ENCODE results near the gene TMEM91. TPM values are rescaled to one million over a fixed set of nuclear protein-coding genes. Genes with fewer than 3 reads are reported as not detected.

TMEM91 gene
- total RNA-seq, 1 donor = 6.2 TPM

DNA sequence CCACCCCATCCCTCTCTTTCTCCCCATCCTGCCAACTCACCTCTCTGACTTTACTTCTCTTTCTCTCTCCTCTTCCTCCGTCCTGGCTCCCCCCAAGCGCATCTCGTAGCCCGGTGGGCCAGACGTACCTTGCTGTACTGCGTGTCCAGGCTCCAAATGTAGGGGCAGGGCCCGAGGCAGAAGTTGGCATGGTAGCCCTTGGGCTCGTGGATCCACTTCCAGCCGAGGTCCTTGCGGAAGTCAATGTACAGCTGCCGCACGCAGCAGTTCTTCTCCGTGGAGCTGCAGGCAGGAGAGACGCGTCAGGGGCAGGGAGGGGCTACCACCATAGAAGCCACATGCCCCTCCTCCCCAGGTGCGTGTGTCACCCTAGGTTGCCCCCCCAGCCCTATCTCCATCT is 44.3 kb upstream of the TMEM91 start:
- H3K36me3 ChIP-seq (ENCODE audit: insufficient read depth, low read length) = peaks cover 41% of the 10 kb centered on the region
- peaks cover 12% of the 10 kb centered on the region for H3K79me2 ChIP-seq (ENCODE audit: insufficient read depth, low read length)
- H3K4me3 ChIP-seq (ENCODE audit: insufficient read depth, low read length) = no peak overlapping the region
- no peaks in the 10 kb centered on the region for H3K9me3 ChIP-seq (ENCODE audit: low read depth, low read length)
- peak; percentile 52 for DNase-seq (ENCODE audit: insufficient read length, low spot score, missing footprints)
- H3K4me2 ChIP-seq (ENCODE audit: insufficient read depth, low read length) = no peak overlapping the region
- H3K4me1 ChIP-seq (ENCODE audit: insufficient read depth, low read length) = peaks cover 21% of the 10 kb centered on the region
- H2AFZ ChIP-seq (ENCODE audit: low read length) = no peak overlapping the region
- no peaks in the 10 kb centered on the region for H4K20me1 ChIP-seq (ENCODE audit: insufficient read depth, low read length)
- TF ChIP-seq, protein P1, sequence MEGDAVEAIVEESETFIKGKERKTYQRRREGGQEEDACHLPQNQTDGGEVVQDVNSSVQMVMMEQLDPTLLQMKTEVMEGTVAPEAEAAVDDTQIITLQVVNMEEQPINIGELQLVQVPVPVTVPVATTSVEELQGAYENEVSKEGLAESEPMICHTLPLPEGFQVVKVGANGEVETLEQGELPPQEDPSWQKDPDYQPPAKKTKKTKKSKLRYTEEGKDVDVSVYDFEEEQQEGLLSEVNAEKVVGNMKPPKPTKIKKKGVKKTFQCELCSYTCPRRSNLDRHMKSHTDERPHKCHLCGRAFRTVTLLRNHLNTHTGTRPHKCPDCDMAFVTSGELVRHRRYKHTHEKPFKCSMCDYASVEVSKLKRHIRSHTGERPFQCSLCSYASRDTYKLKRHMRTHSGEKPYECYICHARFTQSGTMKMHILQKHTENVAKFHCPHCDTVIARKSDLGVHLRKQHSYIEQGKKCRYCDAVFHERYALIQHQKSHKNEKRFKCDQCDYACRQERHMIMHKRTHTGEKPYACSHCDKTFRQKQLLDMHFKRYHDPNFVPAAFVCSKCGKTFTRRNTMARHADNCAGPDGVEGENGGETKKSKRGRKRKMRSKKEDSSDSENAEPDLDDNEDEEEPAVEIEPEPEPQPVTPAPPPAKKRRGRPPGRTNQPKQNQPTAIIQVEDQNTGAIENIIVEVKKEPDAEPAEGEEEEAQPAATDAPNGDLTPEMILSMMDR (IDR thresholded peaks at IDR 0.05; ENCODE audit: extremely low read depth, low read depth, low read length) = no peak
- H3K27ac ChIP-seq (ENCODE audit: low read depth, low read length) = no peak overlapping the region
- H3K27me3 ChIP-seq (ENCODE audit: insufficient read depth, low read length) = no peaks in the 10 kb centered on the region

DNA sequence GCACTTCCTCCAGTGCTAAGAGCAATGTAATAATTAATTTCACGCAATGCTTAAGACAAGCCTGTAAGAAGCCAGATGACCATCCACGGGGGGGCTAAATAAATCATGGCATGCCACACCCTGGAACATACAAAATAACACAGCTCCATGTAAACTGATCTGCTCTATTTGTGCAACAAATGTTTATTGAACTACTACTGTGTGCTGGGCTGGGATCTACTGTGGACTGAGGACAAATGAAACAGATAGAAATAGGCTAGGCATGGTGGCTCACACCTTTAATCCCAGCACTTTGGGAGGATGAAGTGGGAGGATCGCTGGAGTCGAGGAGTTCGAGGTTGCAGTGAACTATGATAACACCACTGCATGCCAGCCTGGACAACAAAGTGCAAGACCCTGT is 43.9 kb upstream of the TMEM91 start:
- Histone ChIP-seq H3K9me3 (ENCODE audit: low read depth, low read length) (no peaks in the 10 kb centered on the region), H3K27ac (ENCODE audit: low read depth, low read length) (no peak overlapping the region), H2AFZ (ENCODE audit: low read length) (no peak overlapping the region), H3K27me3 (ENCODE audit: insufficient read depth, low read length) (no peaks in the 10 kb centered on the region), H3K4me2 (ENCODE audit: insufficient read depth, low read length) (no peak overlapping the region), H3K4me1 (ENCODE audit: insufficient read depth, low read length) (peaks cover 17% of the 10 kb centered on the region), H4K20me1 (ENCODE audit: insufficient read depth, low read length) (no peaks in the 10 kb centered on the region), H3K79me2 (ENCODE audit: insufficient read depth, low read length) (peaks cover 10% of the 10 kb centered on the region), H3K4me3 (ENCODE audit: insufficient read depth, low read length) (no peak overlapping the region), H3K36me3 (ENCODE audit: insufficient read depth, low read length) (peaks cover 44% of the 10 kb centered on the region)
- peak; percentile 71 for DNase-seq (ENCODE audit: insufficient read length, low spot score, missing footprints)
- TF ChIP-seq, protein P1 (IDR thresholded peaks at IDR 0.05; ENCODE audit: extremely low read depth, low read depth, low read length) = no peak

DNA sequence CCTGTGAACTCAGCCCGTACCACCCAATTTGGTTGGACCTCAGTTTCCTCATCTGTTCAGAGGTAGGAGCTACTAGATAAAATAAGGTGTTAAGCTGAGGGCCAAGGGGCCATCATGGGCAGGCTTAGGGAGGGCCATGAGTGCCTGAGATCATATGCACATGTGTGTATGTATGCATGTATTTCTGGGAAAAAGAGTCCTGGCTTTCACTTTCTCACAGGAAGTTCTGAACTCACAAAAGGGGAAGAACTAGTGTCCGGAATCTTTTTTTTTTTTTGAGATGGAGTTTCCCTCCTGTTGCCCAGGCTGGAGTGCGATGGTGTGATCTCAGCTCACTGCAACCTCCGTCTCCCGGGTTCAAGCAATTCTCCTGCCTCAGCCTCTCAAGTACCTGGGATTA is 41.5 kb upstream of the TMEM91 start:
- H2AFZ ChIP-seq (ENCODE audit: low read length) = no peak overlapping the region
- no peak for DNase-seq (ENCODE audit: insufficient read length, low spot score, missing footprints)
- no peak overlapping the region for H3K4me2 ChIP-seq (ENCODE audit: insufficient read depth, low read length)
- H3K27me3 ChIP-seq (ENCODE audit: insufficient read depth, low read length) = no peaks in the 10 kb centered on the region
- H3K4me3 ChIP-seq (ENCODE audit: insufficient read depth, low read length) = no peak overlapping the region
- H3K79me2 ChIP-seq (ENCODE audit: insufficient read depth, low read length) = peaks cover 13% of the 10 kb centered on the region
- H3K27ac ChIP-seq (ENCODE audit: low read depth, low read length) = no peak overlapping the region
- TF ChIP-seq, protein P1 (IDR thresholded peaks at IDR 0.05; ENCODE audit: extremely low read depth, low read depth, low read length) = no peak
- no peaks in the 10 kb centered on the region for H3K4me1 ChIP-seq (ENCODE audit: insufficient read depth, low read length)
- peaks cover 57% of the 10 kb centered on the region for H3K36me3 ChIP-seq (ENCODE audit: insufficient read depth, low read length)
- H4K20me1 ChIP-seq (ENCODE audit: insufficient read depth, low read length) = peaks cover 2% of the 10 kb centered on the region
- H3K9me3 ChIP-seq (ENCODE audit: low read depth, low read length) = no peaks in the 10 kb centered on the region

DNA sequence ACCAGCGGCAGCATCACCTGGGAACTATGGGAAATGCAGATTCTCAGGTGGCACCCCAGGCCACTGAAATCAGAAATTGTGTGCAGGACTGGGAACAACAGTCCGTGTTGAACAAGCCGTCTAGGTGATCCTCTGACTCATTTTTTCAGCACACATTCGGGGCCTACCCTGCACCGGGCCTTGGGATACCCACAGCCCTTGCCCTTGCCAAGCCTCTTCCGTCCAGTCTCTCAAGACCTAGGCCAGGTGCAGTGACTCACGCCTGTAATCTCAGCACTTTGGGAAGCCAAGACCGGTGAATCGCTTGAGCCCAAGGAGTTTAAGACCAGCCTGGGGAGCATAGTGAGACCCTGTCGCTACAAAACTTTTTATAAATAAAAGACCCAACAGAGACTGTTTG is 40.9 kb upstream of the TMEM91 start:
- peak; percentile 78 for DNase-seq (ENCODE audit: insufficient read length, low spot score, missing footprints)
- H3K79me2 ChIP-seq (ENCODE audit: insufficient read depth, low read length) = peaks cover 13% of the 10 kb centered on the region
- no peak overlapping the region for H3K4me3 ChIP-seq (ENCODE audit: insufficient read depth, low read length)
- H3K27me3 ChIP-seq (ENCODE audit: insufficient read depth, low read length) = no peaks in the 10 kb centered on the region
- no peaks in the 10 kb centered on the region for H3K4me1 ChIP-seq (ENCODE audit: insufficient read depth, low read length)
- peaks cover 4% of the 10 kb centered on the region for H4K20me1 ChIP-seq (ENCODE audit: insufficient read depth, low read length)
- H2AFZ ChIP-seq (ENCODE audit: low read length) = no peak overlapping the region
- TF ChIP-seq, protein P1 (IDR thresholded peaks at IDR 0.05; ENCODE audit: extremely low read depth, low read depth, low read length) = no peak
- H3K27ac ChIP-seq (ENCODE audit: low read depth, low read length) = no peak overlapping the region
- H3K4me2 ChIP-seq (ENCODE audit: insufficient read depth, low read length) = no peak overlapping the region
- peaks cover 53% of the 10 kb centered on the region for H3K36me3 ChIP-seq (ENCODE audit: insufficient read depth, low read length)
- no peaks in the 10 kb centered on the region for H3K9me3 ChIP-seq (ENCODE audit: low read depth, low read length)
